Measurements from ENCODE around the gene KRT86.
"Not testable (repeated sequence)": the region's sequence is repeated elsewhere in the genome, so short reads cannot be mapped to it uniquely, and the experiment has no call there.

The KRT86 gene

GRCh38 chr12:52291267-52291935, 17.0 kb downstream of the KRT86 start, which contains the start of gene KRT81:
Gene KRT81 (minus strand): TSS chr12:52291534. CDS start chr12:52291465, 69 bp downstream.
- no peak for DNase-seq (ENCODE audit: low spot score)

- DNase-seq (ENCODE audit: low spot score) = no peak
These were observed 19.5 kb downstream of the KRT86 start for GRCh38 chr12:52293926-52294325.

- no peak for DNase-seq (ENCODE audit: low spot score)
These were observed 20.4 kb downstream of the KRT86 start for GRCh38 chr12:52294803-52295202.

- no peak for DNase-seq (ENCODE audit: low spot score)
These were observed 21.2 kb downstream of the KRT86 start for GRCh38 chr12:52295663-52296062.

GRCh38 chr12:52296572-52297215, 22.2 kb downstream of the KRT86 start:
- DNase-seq (ENCODE audit: low spot score) = no peak

- DNase-seq (ENCODE audit: low spot score) = no peak
These were observed 24.3 kb downstream of the KRT86 start for GRCh38 chr12:52298677-52299190.

- DNase-seq (ENCODE audit: low spot score) = no peak
These were observed 26.6 kb downstream of the KRT86 start for GRCh38 chr12:52300796-52301691.

GRCh38 chr12:52301721-52302120, 27.3 kb downstream of the KRT86 start:
- not testable (repeated sequence) for DNase-seq (ENCODE audit: low spot score)

GRCh38 chr12:52302242-52302914, 27.9 kb downstream of the KRT86 start:
- DNase-seq (ENCODE audit: low spot score) = not testable (repeated sequence)

GRCh38 chr12:52304941-52305411, 30.5 kb downstream of the KRT86 start:
- not testable (repeated sequence) for DNase-seq (ENCODE audit: low spot score)

- no peak for DNase-seq (ENCODE audit: low spot score)
These were observed 31.7 kb downstream of the KRT86 start for GRCh38 chr12:52305921-52306705.

GRCh38 chr12:52306731-52307130, 32.3 kb downstream of the KRT86 start:
- no peak for DNase-seq (ENCODE audit: low spot score)

- DNase-seq (ENCODE audit: low spot score) = no peak
These were observed 33.7 kb downstream of the KRT86 start for GRCh38 chr12:52307836-52308805.

- no peak for DNase-seq (ENCODE audit: low spot score)
These were observed 34.5 kb downstream of the KRT86 start for GRCh38 chr12:52308806-52309425.

- no peak for DNase-seq (ENCODE audit: low spot score)
These were observed 36.3 kb downstream of the KRT86 start for GRCh38 chr12:52310622-52311284.

GRCh38 chr12:52311285-52311648, 36.8 kb downstream of the KRT86 start:
- no peak for DNase-seq (ENCODE audit: low spot score)

GRCh38 chr12:52312086-52312485, 37.6 kb downstream of the KRT86 start:
- no peak for DNase-seq (ENCODE audit: low spot score)

GRCh38 chr12:52313461-52313860, 39.0 kb downstream of the KRT86 start:
- DNase-seq (ENCODE audit: low spot score) = no peak

- no peak for DNase-seq (ENCODE audit: low spot score)
These were observed 39.5 kb downstream of the KRT86 start for GRCh38 chr12:52313926-52314325.
